ENCODE data around the gene NDUFA6.
A peak's percentile ranks its signal among the peaks of the same experiment; 100 is the strongest.
"Not testable (repeated sequence)": the region's sequence is repeated elsewhere in the genome, so short reads cannot be mapped to it uniquely, and the experiment has no call there.

Gene NDUFA6

DNA sequence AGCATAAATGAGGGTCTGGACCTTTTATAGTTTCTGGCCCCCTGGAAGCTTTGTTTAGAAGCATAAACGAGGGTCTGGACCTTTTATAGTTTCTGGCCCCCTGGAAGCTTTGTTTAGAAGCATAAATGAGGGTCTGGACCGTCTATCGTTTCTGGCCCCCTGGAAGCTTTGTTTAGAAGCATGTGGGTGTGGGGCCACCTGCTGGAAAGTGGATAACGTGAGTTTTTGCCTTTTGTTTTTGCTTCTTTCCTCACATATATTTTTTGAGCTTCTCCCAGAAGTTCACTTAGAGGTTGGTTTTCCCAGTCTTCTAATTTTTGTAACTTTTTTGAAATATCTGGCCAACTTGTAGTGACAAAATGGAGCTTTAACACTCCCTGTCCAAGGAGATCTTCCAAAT is 22.2 kb upstream of the NDUFA6 start:
- DNase-seq (ENCODE audit: low read depth): not testable (repeated sequence)

DNA sequence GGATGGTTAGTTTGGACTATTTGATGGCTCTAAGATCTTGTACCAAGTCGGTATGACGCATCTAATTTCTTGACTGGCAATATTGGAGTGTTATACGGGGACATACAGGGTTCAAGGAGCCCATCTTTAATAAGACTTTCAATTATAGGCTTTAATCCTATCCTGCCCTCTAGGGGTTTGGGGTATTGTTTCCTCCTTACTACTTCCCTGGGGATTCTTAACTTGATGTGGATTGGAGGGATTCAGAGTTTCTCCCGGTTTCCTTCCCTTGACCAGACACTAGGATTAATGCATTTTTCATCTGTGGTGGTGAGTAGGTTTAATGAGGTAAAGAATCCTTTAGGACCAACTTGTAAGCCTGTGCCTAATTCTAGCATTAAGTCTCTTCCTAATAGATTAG is 21.2 kb upstream of the NDUFA6 start:
- no peak for DNase-seq (ENCODE audit: low read depth)

DNA sequence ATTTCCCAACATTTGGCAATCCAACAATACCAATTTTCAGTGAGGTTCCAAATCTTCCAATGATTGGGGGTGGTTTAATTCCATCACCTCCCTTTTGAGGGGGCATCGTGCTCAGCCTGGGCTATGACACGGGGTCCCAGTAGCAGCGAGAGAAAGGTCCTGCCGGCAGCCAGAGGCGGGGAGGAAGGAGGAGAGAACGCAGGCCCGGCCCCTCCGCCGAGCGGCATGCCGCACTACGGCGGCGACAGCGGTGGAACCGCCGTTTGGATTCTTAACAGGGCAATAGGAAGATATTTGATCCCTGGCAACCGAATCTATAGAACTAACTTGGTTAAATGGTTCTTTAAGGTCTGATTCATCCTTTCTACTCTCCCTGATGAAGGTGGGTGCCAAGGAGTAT is 18.3 kb upstream of the NDUFA6 start:
- DNase-seq (ENCODE audit: low read depth): no peak

DNA sequence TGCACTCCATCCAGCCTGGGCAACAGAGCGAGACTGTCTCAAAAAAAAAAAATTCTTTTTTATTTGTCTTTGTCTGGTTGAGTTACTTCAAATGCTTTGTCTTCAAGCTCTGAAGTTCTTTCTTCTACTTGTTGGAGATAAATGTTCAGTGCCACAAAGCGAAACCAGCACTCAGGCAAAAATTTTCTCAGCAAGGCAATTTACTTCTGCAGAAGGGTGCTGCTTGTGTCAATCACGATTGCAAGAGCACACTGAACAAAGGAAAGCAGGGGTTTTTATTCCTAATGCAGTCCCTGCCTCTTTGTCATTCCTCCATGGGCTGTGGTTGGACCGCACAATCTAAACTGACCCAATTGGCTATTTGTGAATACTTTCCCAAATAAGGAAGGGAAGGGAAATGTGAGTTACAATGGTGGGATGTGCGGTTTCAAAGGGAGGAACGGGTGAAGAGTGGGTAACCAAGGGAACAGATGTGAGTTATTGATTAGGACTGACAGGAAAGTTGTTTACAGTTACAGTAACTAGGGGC is 13.8 kb upstream of the NDUFA6 start:
- DNase-seq (ENCODE audit: low read depth): not testable (repeated sequence)

DNA sequence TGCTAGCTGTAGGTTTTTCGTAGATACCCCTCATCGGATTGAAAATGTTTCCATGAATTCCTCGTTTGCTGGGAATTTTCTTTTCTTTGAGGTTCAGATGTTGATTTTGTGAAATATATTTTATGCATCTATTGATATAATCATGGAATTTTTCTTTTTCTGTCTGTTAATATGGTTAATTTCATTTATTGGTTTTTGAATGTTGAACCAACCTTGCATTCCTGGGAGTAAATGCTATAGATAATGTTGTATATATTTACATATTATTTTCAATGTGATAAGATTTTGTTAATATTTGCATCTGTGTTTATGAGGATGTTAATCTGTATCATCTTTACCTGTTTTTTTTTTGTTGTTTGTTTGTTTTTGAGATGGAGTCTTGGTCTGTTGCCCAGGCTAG is 10.6 kb upstream of the NDUFA6 start:
- no peak for DNase-seq (ENCODE audit: low read depth)

GRCh38 chr22:42091455-42091782 is 847 bp upstream of the NDUFA6 start:
- DNase-seq (ENCODE audit: low read depth): no peak

GRCh38 chr22:42086051-42086450 is 4.5 kb downstream of the NDUFA6 start:
- no peak for DNase-seq (ENCODE audit: low read depth)

DNA sequence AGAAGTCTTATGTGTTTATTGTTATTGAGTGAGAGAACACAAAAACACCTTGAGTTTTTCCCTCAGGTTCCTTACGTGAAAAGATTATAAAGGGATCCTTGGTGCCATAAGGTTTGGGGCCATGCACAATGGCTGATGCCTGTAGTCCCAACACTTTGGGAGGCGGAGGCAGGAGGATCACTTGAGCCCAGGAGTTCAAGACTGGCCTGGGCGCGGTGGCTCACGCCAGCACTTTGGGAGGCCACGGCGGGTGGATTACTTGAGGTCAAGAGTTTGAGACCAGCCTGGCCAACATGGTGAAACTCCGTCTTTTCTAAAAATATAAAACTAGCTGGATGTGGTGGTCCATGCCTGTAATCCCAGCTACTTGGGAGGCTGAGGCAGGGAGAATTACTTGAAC is 5.7 kb downstream of the NDUFA6 start:
- no peak for DNase-seq (ENCODE audit: low read depth)

DNA sequence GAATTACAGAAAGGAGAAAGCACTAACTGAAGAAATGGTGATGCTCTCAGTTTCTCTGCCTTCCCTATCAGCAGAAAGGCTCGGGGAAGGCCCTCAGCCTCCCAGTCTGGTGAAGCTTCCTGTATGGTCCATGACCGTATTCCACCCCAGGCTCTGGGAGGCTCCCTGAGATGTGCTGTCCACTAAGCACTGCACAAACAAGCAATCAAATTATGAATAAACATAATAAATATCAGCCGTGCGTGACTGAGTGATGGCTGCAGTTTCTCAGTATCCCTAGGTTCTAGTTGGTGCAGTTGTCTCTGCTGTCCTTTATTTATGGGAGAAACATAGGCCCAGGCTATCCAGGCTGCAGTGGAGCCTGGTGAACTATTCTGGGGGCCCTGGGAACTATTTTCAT is 7.5 kb downstream of the NDUFA6 start:
- DNase-seq (ENCODE audit: low read depth): no peak

- no peak for DNase-seq (ENCODE audit: low read depth)
Measured at GRCh38 chr22:42080287-42080686, 10.3 kb downstream of the NDUFA6 start.

- DNase-seq (ENCODE audit: low read depth): peak; percentile 98
Measured at GRCh38 chr22:42079319-42080251, 11.0 kb downstream of the NDUFA6 start, which contains the start of gene SMDT1. Gene SMDT1, plus strand, starts transcription at chr22:42079700. Its CDS starts 69 bp downstream, at chr22:42079769.

GRCh38 chr22:42078469-42079318 is 11.9 kb downstream of the NDUFA6 start:
- DNase-seq (ENCODE audit: low read depth): no peak

DNA sequence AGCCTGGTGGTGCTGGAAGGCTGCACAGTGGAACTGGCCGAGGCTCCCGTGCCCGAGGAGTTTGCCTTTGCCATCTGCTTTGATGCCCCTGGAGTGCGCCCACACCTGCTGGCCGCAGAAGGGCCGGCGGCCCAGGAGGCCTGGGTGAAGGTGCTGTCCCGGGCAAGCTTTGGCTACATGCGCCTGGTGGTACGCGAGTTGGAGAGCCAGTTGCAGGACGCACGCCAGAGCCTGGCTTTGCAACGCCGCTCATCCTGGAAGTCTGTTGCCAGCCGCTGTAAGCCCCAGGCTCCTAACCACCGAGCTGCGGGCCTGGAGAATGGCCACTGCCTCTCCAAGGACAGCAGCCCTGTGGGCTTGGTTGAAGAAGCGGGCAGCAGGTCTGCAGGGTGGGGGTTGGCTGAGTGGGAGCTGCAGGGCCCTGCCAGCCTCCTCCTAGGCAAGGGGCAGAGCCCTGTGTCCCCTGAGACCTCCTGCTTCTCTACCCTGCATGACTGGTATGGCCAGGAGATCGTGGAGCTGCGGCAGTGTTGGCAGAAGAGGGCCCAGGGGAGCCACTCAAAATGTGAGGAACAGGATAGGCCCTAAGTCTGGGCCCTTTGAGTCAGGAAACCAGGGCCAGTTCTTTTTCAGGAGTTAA is 13.0 kb downstream of the NDUFA6 start:
- DNase-seq (ENCODE audit: low read depth): no peak

GRCh38 chr22:42076764-42077485 is 13.6 kb downstream of the NDUFA6 start:
- DNase-seq (ENCODE audit: low read depth): no peak

- no peak for DNase-seq (ENCODE audit: low read depth)
Measured at GRCh38 chr22:42074846-42075676, 15.5 kb downstream of the NDUFA6 start.

GRCh38 chr22:42074132-42074811 is 16.3 kb downstream of the NDUFA6 start, which contains the start of gene PHETA2:
Gene PHETA2, plus strand, starts transcription at chr22:42074248. Its CDS starts 3,046 bp downstream, at chr22:42077294.
- DNase-seq (ENCODE audit: low read depth): no peak

DNA sequence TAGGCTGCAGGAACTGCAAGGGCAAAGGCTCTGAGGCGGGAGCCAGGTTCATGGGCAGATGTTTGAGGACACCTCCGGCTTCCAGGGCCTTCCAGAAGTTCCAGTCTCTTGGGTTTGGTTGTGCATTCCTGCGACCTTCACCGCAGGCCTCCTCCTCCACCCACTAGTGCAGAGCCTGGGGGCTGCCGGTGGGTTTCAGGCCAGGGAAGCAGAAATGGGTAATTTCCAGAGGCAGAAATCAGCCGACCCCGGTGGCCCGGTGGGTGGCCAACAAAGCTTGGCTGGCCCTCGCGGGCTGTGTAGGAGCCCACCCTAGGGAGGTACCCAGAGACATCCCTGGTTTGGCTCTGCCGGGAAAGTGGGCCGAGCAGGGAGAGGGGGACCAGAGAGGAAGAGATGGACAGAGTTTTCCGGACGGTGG is 16.9 kb downstream of the NDUFA6 start:
- DNase-seq (ENCODE audit: low read depth): no peak

- DNase-seq (ENCODE audit: low read depth): no peak
Measured at GRCh38 chr22:42072606-42073330, 17.8 kb downstream of the NDUFA6 start.

- not testable (repeated sequence) for DNase-seq (ENCODE audit: low read depth)
Measured at GRCh38 chr22:42071508-42071907, 19.1 kb downstream of the NDUFA6 start.

Measured in stimulated activated CD4-positive, alpha-beta T cell treated with anti-CD3 and anti-CD28 coated beads, Interleukin-2, amount 100 ng/mL, for 4 hours (primary cell).